ENCODE measurements around the gene LGI2.

LGI2 gene

DNA sequence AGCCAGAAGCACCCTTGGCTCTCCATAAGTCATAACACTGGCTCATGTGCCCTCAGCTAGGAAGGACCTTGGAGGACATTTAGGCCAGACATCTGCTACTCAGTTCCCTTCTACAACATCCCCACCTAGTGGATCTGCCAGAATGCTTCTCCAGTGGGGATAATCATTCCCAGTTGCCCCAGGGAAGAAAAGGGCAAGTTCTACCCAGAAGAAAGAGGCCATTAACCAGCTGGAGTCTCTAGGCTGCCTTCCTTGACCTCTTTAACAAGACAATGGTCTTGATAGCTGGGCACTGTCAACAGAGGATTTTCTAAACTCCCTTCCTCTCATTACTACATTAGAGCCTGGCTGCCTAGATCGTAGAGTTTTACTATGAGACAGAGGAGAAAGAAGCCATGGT is 42.0 kb downstream of the LGI2 start:
- Histone ChIP-seq H3K9ac (ENCODE audit: low read length) (peak overlapping the region; percentile 33), H2AK5ac (ENCODE audit: low read length, severe bottlenecking) (no peak overlapping the region), H4K8ac (ENCODE audit: low read length) (no peak overlapping the region), H3K18ac (ENCODE audit: low read depth in 1 of 2, low read length in 2 of 2) (no peak overlapping the region), H3K4me1 (ENCODE audit: control insufficient read depth, insufficient read depth, low read depth, low read length) (no peaks in the 10 kb centered on the region), H2BK12ac (ENCODE audit: low read length in 2 of 2) (no peak overlapping the region), H2AFZ (ENCODE audit: low read depth, low read length) (no peak overlapping the region), H3K36me3 (ENCODE audit: control insufficient read depth in 1 of 2, insufficient read depth in 2 of 2, low read depth in 1 of 2, low read length in 2 of 2) (no peaks in the 10 kb centered on the region), H3K14ac (ENCODE audit: low read length in 2 of 2) (no peak overlapping the region), H3K79me1 (replicated peaks; ENCODE audit: low read length, poor library complexity, severe bottlenecking) (no peaks in the 10 kb centered on the region), H3K4me3 (ENCODE audit: insufficient read depth in 1 of 2, low read depth in 1 of 2, low read length in 2 of 2) (no peak overlapping the region), H3K9me3 (ENCODE audit: control insufficient read depth, low read length) (no peaks in the 10 kb centered on the region), H2BK5ac (ENCODE audit: low read depth, low read length, poor library complexity, severe bottlenecking) (no peak overlapping the region), H3K23ac (ENCODE audit: low read length in 2 of 2) (no peak overlapping the region), H3K4ac (ENCODE audit: low read depth in 1 of 2, low read length in 2 of 2) (no peak overlapping the region), H2BK120ac (ENCODE audit: low read depth, low read length) (no peak overlapping the region), H3K4me2 (ENCODE audit: low read length, poor library complexity, severe bottlenecking) (no peak overlapping the region), H3K27ac (ENCODE audit: low read length, poor library complexity, severe bottlenecking) (no peak overlapping the region), H2BK15ac (ENCODE audit: low read depth, poor library complexity, severe bottlenecking) (no peak overlapping the region), H4K91ac (ENCODE audit: low read length) (no peak overlapping the region), H3K27me3 (ENCODE audit: control insufficient read depth in 1 of 2, insufficient read depth in 1 of 2, low read length in 2 of 2) (no peaks in the 10 kb centered on the region)
- 71% methylated on average over 1 of the region's 1 CpG for WGBS
- peak; percentile 39 for DNase-seq

DNA sequence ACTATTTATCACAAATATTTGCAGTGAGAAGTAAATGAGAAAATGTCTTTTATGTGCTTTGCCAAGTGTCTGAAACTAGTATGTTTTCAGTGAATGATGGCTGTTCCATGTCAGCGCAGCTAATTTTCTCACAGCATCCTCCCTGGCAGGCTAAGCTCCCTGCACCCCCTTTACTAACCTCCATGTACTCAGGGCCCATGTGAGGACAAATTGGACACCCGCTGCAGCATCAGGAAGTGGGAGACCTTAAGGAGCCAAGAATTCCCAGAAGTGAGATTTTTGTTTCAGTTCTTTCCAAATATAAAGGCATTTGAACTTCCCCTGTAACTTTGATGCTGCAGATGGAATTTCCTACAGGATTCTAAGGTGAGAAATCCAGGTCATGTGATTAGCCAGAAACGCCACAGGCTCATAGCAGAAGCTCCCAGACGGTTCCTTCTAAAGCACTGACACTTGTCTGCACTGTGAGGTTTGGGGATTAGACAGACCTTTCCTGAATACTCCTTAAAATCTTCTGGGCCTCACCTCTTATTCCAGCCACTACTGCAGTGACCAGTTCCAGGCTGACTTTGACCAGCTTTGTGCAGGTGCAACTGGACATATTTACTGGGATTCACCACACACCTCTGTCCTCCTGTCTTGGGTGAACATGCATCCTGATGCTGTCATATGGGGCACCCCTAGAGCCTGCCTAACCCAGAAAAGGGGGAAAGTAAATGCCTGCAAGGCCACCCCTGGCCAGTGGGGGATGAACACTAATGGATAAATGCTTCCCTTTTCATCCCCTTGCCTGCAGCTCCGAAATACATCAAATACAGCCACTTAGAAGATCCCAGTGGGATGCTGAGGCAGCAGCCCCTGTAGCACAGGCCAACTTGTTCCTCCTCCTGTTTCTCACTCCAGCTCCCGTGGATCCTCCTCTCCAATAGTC is 45.9 kb downstream of the LGI2 start:
- H2BK12ac ChIP-seq (ENCODE audit: low read length in 2 of 2) = no peak overlapping the region
- H2BK120ac ChIP-seq (ENCODE audit: low read depth, low read length) = no peak overlapping the region
- no peak overlapping the region for H3K4me2 ChIP-seq (ENCODE audit: low read length, poor library complexity, severe bottlenecking)
- no peak overlapping the region for H4K8ac ChIP-seq (ENCODE audit: low read length)
- no peak overlapping the region for H3K23ac ChIP-seq (ENCODE audit: low read length in 2 of 2)
- no peak overlapping the region for H3K9ac ChIP-seq (ENCODE audit: low read length)
- no peak overlapping the region for H2AFZ ChIP-seq (ENCODE audit: low read depth, low read length)
- H3K9me3 ChIP-seq (ENCODE audit: control insufficient read depth, low read length) = no peaks in the 10 kb centered on the region
- no peak overlapping the region for H4K91ac ChIP-seq (ENCODE audit: low read length)
- no peak overlapping the region for H3K14ac ChIP-seq (ENCODE audit: low read length in 2 of 2)
- H2AK5ac ChIP-seq (ENCODE audit: low read length, severe bottlenecking) = no peak overlapping the region
- H2BK5ac ChIP-seq (ENCODE audit: low read depth, low read length, poor library complexity, severe bottlenecking) = no peak overlapping the region
- H3K36me3 ChIP-seq (ENCODE audit: control insufficient read depth in 1 of 2, insufficient read depth in 2 of 2, low read depth in 1 of 2, low read length in 2 of 2) = no peaks in the 10 kb centered on the region
- DNase-seq = no peak
- no peak overlapping the region for H3K4ac ChIP-seq (ENCODE audit: low read depth in 1 of 2, low read length in 2 of 2)
- H3K4me1 ChIP-seq (ENCODE audit: control insufficient read depth, insufficient read depth, low read depth, low read length) = no peaks in the 10 kb centered on the region
- no peak overlapping the region for H3K27ac ChIP-seq (ENCODE audit: low read length, poor library complexity, severe bottlenecking)
- WGBS = 73% methylated on average over 6 of the region's 6 CpGs
- no peak overlapping the region for H2BK15ac ChIP-seq (ENCODE audit: low read depth, poor library complexity, severe bottlenecking)
- no peak overlapping the region for H3K4me3 ChIP-seq (ENCODE audit: insufficient read depth in 1 of 2, low read depth in 1 of 2, low read length in 2 of 2)
- H3K27me3 ChIP-seq (ENCODE audit: control insufficient read depth in 1 of 2, insufficient read depth in 1 of 2, low read length in 2 of 2) = peaks cover 0 to 5% of the 10 kb centered on the region in 2 experiments
- no peaks in the 10 kb centered on the region for H3K79me1 ChIP-seq (replicated peaks; ENCODE audit: low read length, poor library complexity, severe bottlenecking)
- no peak overlapping the region for H3K18ac ChIP-seq (ENCODE audit: low read depth in 1 of 2, low read length in 2 of 2)

DNA sequence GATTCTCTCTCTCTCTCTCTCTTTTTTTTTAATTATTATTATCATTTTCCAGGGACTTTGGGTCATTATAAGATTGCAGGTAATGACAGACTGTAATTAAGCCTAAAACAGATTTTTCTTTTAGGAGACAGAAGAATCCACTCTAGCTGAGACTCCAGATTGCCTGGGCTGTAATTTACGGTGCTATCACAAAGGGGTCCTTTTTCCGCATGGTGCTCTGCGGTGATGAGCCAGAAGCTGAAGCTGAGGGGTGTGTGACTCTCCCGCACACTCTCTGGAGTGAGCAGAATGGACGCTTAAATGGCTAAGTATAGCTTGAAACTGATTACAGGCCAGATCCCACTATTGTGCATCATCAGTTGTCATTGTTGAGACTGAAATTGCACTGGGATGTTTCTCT is 50.0 kb downstream of the LGI2 start:
- no peak overlapping the region for H4K8ac ChIP-seq (ENCODE audit: low read length)
- H3K4me2 ChIP-seq (ENCODE audit: low read length, poor library complexity, severe bottlenecking) = no peak overlapping the region
- no peaks in the 10 kb centered on the region for H3K79me1 ChIP-seq (replicated peaks; ENCODE audit: low read length, poor library complexity, severe bottlenecking)
- peak overlapping the region; percentile 84 for H3K9ac ChIP-seq (ENCODE audit: low read length)
- no peak overlapping the region for H2BK12ac ChIP-seq (ENCODE audit: low read length in 2 of 2)
- no peak overlapping the region for H2BK120ac ChIP-seq (ENCODE audit: low read depth, low read length)
- H3K27me3 ChIP-seq (ENCODE audit: control insufficient read depth in 1 of 2, insufficient read depth in 1 of 2, low read length in 2 of 2) = peaks cover 0 to 30% of the 10 kb centered on the region in 2 experiments
- H2BK5ac ChIP-seq (ENCODE audit: low read depth, low read length, poor library complexity, severe bottlenecking) = no peak overlapping the region
- no peak overlapping the region for H3K18ac ChIP-seq (ENCODE audit: low read depth in 1 of 2, low read length in 2 of 2)
- no peak overlapping the region for H2AK5ac ChIP-seq (ENCODE audit: low read length, severe bottlenecking)
- no peak overlapping the region for H3K14ac ChIP-seq (ENCODE audit: low read length in 2 of 2)
- H2AFZ ChIP-seq (ENCODE audit: low read depth, low read length) = no peak overlapping the region
- no peak overlapping the region for H3K27ac ChIP-seq (ENCODE audit: low read length, poor library complexity, severe bottlenecking)
- no peak for DNase-seq
- no peaks in the 10 kb centered on the region for H3K9me3 ChIP-seq (ENCODE audit: control insufficient read depth, low read length)
- H3K4me1 ChIP-seq (ENCODE audit: control insufficient read depth, insufficient read depth, low read depth, low read length) = no peaks in the 10 kb centered on the region
- H3K4ac ChIP-seq (ENCODE audit: low read depth in 1 of 2, low read length in 2 of 2) = no peak overlapping the region
- no peak overlapping the region for H3K23ac ChIP-seq (ENCODE audit: low read length in 2 of 2)
- no peak overlapping the region for H4K91ac ChIP-seq (ENCODE audit: low read length)
- 67% methylated on average over 5 of the region's 5 CpGs for WGBS
- H2BK15ac ChIP-seq (ENCODE audit: low read depth, poor library complexity, severe bottlenecking) = no peak overlapping the region
- no peak overlapping the region for H3K4me3 ChIP-seq (ENCODE audit: insufficient read depth in 1 of 2, low read depth in 1 of 2, low read length in 2 of 2)
- no peaks in the 10 kb centered on the region for H3K36me3 ChIP-seq (ENCODE audit: control insufficient read depth in 1 of 2, insufficient read depth in 2 of 2, low read depth in 1 of 2, low read length in 2 of 2)

DNA sequence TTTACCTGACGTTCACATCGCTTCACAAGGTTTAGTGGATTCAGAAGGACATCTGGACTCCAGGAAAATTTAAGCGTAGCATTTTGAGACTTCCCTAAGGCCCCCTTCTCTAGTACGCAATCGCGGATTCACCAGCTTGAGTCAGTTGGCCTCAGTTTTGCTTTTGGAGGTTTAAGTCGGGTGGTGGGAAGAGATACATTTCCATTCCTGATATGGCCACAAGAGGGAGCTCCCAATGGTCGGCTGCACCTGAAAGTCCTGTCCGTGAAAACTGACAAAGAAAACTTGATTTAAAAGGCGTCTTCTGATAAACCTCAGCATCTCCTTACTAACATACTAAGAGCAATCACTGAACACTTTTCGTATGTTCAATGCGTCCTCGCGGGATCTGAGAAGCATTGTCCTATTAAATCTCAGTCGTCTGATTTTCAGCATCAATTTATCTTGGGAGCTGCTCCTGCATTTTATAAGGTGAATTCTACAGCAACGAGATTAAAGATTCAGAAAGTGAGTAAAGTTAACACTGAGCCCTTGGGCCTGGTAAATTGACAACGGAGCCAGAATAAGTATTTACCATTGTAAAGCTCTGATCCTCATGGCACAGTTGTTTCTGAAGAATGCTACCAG is 50.6 kb downstream of the LGI2 start:
- Histone ChIP-seq H3K27me3 (ENCODE audit: control insufficient read depth in 1 of 2, insufficient read depth in 1 of 2, low read length in 2 of 2) (peaks cover 0 to 34% of the 10 kb centered on the region in 2 experiments), H3K4me3 (ENCODE audit: insufficient read depth in 1 of 2, low read depth in 1 of 2, low read length in 2 of 2) (peak overlapping the region in 1 of 2 experiments; percentile 54), H3K4me1 (ENCODE audit: control insufficient read depth, insufficient read depth, low read depth, low read length) (no peaks in the 10 kb centered on the region), H2BK5ac (ENCODE audit: low read depth, low read length, poor library complexity, severe bottlenecking) (no peak overlapping the region), H4K8ac (ENCODE audit: low read length) (no peak overlapping the region), H3K14ac (ENCODE audit: low read length in 2 of 2) (no peak overlapping the region), H3K23ac (ENCODE audit: low read length in 2 of 2) (no peak overlapping the region), H4K91ac (ENCODE audit: low read length) (no peak overlapping the region), H3K27ac (ENCODE audit: low read length, poor library complexity, severe bottlenecking) (no peak overlapping the region), H3K9ac (ENCODE audit: low read length) (peak overlapping the region; percentile 84), H3K36me3 (ENCODE audit: control insufficient read depth in 1 of 2, insufficient read depth in 2 of 2, low read depth in 1 of 2, low read length in 2 of 2) (no peaks in the 10 kb centered on the region), H3K79me1 (replicated peaks; ENCODE audit: low read length, poor library complexity, severe bottlenecking) (no peaks in the 10 kb centered on the region), H2BK15ac (ENCODE audit: low read depth, poor library complexity, severe bottlenecking) (no peak overlapping the region), H3K9me3 (ENCODE audit: control insufficient read depth, low read length) (no peaks in the 10 kb centered on the region), H2BK12ac (ENCODE audit: low read length in 2 of 2) (no peak overlapping the region), H2AFZ (ENCODE audit: low read depth, low read length) (no peak overlapping the region), H3K18ac (ENCODE audit: low read depth in 1 of 2, low read length in 2 of 2) (no peak overlapping the region), H2BK120ac (ENCODE audit: low read depth, low read length) (no peak overlapping the region), H3K4me2 (ENCODE audit: low read length, poor library complexity, severe bottlenecking) (no peak overlapping the region), H2AK5ac (ENCODE audit: low read length, severe bottlenecking) (no peak overlapping the region), H3K4ac (ENCODE audit: low read depth in 1 of 2, low read length in 2 of 2) (no peak overlapping the region)
- 30% methylated on average over 17 of the region's 17 CpGs for WGBS
- peak; percentile 59 for DNase-seq
